ENCODE measurements around the gene ZNF532.
A peak's percentile ranks its signal among the peaks of the same experiment; 100 is the strongest.
"Not testable (repeated sequence)": the region's sequence is repeated elsewhere in the genome, so short reads cannot be mapped to it uniquely, and the experiment has no call there.

ZNF532 gene

DNA sequence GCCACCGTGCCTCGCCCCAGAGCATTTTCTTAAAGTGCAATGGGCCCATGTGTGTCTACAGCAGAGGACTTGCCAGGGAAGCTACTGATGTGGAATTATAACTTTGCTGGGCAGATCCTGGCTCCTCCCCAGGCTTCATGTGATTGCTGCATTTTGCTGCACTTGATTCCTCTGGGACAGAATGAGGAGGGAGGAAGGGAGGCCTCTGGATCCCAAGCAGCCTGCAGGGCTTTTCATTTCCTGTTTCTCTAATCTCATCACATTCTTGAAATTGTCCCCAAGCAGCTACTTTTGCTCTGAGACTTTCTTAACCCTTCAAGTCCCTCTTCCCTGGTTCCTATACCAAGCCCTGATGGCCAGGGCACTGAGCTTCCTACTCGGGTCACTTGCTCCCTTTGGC is 140.6 kb downstream of the ZNF532 start:
- DNase-seq (ENCODE audit: low read depth, low spot score) = peak; percentile 67

DNA sequence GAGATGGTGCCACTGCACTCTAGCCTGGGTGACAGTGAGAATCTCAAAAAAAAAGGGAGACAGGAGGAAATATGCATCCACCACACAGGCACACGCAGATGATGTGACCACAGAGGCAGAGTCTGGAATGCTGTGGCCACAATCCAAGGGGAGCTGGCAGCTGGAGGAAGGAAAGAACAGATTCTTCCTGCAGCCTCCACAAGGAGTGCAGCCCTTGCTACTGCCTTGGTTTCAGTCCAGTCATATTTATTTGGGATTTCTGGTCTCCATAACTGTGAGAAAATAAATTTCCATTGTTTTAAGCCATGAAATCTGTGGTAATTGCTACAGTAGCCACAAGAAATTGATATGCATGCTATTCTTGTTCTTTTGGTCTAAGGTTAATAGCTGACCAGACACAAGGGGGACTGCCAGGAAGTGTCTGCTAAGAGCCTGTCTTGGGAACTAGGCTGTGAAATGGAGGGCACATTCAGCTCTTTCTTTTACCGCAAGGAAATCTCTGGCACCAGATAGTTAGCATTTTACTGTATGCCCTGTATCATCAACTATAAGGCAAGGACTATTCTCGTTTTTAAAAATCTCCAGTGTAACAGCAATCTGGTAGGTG is 141.9 kb downstream of the ZNF532 start:
- peak; percentile 73 for DNase-seq (ENCODE audit: low read depth, low spot score)

DNA sequence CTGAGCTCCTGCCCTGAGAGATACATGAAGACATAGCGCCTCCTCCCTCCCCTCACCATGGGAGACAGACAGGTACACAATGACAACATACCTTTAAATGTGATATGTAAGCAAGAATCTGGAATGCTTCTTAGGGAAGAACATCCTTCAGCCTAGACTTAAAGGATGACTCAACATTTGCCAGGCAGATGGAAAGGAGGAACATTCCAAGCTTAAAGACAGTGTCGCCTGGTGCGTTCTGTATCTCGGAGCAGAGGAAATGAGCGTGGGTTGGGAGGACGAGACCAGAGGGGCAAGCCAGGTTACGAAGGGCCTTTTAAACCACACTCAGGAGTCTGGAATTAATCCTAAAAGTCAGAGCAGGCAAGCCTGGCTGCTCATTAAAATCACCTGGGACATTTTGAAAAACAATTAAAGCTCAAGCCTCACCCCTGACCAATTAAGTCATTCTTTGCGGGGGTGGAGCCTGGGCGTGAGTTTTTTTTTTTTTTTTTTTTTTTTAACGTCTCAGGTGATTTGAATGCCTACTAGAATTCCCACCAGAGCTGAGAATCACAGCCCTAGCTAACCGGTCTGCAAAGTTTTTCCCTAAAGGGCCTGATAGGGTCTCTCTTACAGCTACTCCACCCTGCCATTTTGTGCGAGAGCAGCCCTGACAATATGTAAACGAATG is 143.8 kb downstream of the ZNF532 start:
- DNase-seq (ENCODE audit: low read depth, low spot score) = peak; percentile 38

DNA sequence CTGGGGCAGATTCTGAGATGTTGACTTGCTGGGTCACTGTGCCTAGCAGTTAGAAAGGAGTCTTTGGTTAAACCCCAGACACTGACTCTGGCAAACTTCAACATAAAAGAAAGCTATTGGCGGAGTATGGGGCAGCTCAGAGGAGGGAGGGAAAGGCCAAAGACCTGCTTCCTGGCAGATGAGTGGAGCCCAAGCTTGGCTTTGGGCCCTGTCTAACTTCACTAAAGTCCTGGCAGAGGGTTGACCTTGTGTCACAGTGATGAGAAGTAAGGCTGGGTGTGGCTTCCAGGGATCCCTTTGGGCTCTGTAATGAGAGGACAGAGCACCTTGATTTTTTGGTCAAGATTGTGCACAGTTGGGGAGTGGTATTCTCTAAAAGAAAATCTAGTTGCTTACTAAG is 145.2 kb downstream of the ZNF532 start:
- DNase-seq (ENCODE audit: low read depth, low spot score) = no peak

DNA sequence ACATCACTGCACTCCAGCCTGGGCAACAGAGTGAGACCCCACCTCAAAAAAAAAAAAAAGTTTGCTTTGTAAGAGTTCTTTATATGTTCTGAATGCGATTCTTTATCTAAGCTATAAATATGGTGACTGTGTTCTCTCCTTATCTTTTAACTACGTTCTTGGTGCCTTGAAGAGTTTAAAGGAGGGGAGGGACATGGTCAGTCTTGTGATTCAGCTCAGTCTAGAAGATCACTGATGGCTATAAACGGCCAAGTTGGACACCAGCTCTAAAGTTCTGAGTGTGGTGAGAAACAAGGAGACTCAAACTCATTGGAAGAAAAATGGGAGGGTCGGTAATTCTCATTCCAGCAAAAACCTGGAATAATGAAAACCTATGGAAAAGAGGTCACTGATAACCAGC is 146.6 kb downstream of the ZNF532 start:
- no peak for DNase-seq (ENCODE audit: low read depth, low spot score)

DNA sequence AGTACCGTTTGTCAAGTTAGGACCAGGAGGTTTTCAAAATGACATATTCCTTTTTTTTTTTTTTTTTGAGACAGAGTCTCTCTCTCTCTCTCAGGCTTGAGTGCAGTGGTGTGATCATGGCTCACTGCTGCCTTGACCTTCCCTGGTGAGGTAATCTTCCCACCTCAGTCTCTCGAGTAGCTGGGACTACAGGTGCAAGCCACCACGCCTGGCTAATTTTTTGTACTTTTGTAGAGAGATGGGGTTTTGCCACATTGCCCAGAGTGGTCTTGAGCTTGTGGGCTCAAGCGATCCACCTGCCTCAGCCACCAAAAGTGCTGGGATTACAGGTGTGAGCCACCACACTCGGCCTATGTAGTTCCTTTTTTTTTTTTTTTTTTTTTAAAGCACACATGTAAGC is 147.1 kb downstream of the ZNF532 start:
- no peak for DNase-seq (ENCODE audit: low read depth, low spot score)

DNA sequence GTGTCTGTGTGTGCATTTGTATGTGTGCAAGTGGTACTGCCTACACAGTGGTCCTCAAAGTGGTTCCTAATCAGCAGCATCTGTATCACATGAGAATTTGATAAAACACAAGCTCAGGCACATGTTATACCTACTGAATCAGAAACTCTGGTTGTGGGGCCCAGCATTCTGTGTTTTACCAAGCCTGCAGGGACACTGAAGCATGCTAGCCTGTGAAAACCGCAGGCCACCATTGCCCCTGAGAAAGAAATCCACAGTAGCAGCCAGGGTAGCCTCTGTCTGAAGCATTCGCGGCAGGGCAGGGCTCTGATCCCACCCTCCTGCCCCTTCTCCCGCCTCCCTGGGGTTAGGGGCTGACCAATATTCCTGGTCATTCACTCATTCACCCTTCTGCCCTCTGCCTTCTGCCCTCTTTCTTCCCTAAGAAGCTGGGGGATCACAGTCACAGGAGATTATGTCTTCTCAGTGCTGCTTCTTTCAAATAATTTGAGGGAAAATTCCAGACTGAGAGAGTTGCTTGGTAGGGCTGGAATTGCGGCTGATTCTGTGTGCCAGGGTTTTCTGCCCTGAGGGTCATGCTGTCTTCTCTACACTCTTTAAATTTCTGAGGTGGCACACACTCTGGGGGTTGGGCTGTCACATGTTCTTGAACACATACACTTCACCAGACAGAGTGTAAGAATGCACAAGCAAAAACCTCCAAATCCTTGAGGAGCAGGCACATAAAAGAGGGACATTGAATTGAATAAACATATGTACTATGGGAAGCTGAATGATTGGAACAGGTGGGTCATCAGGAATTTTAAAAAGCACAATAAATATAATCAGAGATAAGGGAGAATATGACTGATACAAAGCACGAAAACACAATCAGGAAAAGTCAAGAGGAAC is 148.4 kb downstream of the ZNF532 start:
- DNase-seq (ENCODE audit: low read depth, low spot score) = no peak

DNA sequence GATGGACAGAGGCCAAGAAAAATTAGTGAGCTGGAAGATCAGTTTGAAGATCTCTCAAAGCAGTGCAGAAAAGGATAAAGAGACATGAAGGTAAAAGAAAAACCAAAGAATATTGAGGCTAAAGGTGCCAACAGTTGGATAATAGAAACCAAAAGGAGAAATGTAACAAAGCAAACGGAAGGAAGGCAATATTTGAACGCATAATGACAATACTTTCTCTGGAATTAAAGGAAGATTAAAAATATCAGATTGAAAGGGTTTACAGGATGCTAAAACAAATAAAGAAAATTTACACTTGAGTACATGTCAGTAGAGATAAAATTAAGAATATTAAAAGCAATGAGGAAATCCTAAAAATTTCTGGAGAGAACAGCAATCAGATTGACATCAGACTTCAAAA is 149.1 kb downstream of the ZNF532 start:
- DNase-seq (ENCODE audit: low read depth, low spot score) = no peak

DNA sequence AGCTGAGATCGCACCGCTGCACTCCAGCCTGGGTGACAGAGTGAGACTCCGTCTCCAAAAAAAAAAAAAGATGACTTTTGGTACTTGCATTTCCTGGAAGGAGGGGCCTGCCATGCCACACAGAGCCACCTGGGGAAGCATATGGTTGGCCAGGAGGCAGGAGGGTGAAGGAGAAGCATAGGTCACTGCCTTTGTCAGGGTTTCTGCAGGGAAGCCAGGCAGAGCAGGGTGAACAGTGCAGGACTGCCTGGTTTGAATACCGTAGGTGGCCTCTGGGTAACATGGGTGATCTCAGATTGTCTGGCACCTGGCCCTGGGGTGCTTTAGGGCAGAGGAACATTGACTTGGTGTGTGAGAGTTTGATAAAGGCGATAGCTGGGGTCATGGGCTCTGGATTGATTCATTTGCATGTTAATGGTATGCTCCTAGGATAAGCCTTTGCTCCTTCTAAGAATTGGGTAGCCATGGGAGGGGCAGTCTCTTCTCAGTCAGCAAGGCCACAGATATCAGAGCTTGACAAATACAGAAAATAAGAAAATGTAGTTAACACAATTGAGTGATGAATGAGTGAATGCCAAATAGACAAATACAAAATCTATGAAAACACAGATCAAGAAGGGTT is 151.0 kb downstream of the ZNF532 start:
- DNase-seq (ENCODE audit: low read depth, low spot score) = no peak

DNA sequence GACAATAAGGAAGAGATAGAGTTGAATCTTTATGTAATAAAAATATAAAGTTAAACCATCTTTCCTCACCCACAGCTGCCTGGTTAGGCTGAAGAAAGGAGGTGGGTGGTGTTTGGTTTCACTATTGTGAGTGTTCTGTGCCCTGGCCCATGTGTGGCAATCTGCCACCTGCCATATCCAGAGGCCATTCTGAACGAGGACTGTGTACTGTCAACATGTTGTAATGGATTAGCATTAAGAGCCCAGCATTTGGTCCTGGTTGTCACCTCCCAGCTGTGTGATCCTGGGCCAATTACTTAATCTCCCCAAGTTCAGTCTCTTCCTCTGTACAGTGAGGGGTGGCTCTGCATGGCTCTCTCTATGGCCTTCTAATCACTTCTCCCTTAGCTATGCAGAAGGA is 156.8 kb downstream of the ZNF532 start:
- DNase-seq (ENCODE audit: low read depth, low spot score) = no peak

DNA sequence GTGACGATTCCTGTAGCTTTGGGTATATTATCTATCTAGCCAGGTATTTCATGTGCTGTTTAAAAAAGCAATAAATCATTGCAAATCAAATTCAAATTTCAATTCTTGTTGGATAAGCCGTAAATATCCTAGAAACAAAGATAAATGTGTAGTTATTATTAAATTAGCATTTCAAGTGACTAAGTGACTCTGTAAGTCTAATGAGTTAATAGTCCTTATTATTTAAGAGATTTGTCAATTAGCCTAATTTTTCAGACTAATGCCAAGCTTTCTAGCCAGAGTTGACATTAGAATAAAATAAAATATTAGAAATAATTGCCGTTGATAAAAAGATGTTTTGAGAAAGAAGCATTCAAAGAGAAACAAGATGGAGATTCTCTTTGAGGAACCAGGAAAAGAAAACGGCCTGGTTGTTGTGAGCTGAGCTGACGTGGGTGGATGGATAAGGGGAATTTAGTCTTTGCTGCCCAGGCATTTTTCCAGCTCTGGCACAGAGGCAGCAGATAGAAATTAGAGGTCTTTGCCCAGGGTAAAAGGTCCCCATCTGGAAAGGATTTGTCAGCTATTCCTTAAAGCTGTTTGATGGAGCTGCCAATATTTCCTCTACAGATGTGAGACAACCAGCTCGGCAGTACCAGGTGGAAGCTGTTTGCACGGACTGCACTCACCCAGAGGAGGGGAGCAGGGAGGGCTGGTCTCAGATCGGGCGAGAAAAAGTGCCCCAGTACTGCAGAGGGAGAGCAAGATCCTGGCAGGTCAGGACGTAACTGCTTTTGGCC is 157.7 kb downstream of the ZNF532 start:
- peak; percentile 62 for DNase-seq (ENCODE audit: low read depth, low spot score)

DNA sequence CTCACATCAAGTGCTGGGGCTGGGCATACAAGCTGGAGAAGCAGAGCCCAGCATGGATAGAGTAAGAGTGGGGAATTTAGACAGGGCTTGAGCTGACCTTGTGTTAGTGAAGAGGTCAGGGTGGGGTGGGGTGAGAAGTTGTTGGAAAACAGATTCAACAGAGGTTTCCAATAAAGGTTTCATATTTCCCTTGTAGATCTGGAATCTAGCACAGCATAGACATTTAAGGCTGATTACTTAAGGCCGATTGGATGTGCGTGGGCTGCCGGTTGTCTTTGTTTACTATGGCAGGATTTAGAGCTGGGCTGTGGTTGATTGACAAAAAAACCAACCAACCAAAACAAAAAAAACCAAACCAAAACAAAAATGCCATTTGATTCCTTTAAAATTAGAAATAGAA is 160.2 kb downstream of the ZNF532 start:
- peak; percentile 66 for DNase-seq (ENCODE audit: low read depth, low spot score)

DNA sequence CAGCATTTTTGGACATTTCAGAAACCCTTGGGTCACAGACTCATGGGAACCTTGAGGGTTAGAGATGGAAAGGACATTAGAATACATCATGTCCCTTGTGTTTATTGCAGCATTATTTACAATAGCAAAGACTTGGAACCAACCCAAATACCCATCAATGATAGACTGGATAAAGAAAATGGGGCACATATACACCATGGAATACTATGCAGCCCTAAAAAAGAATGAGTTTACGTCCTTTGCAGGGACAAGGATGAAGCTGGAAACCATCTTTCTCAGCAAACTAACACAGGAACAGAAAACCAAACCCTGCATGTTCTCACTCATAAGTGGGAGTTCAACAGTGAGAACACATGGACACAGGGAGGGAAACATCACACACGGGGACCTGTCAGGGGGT is 160.9 kb downstream of the ZNF532 start:
- DNase-seq (ENCODE audit: low read depth, low spot score) = not testable (repeated sequence)

DNA sequence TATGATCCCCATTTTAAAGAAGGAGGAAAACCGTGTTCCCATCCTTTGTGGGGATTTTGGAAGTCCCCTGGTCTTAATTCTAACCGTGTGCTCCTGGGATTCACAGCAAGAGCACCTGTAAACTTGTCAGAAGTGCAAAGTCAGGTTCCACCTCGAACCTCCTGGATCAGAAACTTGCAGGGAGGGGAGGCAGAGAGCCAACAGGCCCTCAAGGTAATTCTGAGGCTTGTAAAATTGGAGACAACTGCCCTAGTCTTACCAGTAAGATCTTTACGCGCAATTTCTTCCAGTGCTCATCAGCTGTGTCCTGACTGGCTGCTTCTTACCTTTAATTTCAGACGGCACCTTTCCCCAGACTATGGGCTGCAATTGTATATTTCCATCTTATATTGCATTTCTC is 161.7 kb downstream of the ZNF532 start:
- DNase-seq (ENCODE audit: low read depth, low spot score) = no peak

DNA sequence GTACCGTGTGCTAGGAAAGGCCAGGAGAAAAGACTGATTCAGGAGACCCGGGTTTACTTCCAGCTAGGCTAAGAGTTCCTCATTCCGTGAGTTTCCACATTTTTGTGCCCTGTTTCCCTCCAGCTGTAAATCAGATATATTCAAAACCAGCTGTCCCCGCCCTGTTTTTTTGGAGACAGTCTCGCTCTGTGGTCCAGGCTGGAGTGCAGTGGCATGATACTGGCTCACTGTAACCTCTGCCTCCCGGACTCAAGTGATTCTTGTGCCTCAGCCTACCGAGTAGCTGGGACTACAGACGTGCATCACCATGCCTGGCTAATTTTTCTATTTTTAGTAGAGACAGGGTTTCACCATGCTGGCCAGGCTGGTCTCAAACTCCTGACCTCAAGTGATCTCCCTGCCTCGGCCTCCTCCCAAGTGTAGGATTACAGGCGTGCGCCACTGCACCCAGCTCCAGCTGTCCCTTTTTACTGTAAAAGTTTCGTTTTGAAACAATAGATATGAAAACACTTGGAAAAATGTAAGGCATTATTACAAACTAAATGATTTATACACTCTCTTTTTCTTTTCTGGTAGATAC is 162.2 kb downstream of the ZNF532 start:
- DNase-seq (ENCODE audit: low read depth, low spot score) = no peak

DNA sequence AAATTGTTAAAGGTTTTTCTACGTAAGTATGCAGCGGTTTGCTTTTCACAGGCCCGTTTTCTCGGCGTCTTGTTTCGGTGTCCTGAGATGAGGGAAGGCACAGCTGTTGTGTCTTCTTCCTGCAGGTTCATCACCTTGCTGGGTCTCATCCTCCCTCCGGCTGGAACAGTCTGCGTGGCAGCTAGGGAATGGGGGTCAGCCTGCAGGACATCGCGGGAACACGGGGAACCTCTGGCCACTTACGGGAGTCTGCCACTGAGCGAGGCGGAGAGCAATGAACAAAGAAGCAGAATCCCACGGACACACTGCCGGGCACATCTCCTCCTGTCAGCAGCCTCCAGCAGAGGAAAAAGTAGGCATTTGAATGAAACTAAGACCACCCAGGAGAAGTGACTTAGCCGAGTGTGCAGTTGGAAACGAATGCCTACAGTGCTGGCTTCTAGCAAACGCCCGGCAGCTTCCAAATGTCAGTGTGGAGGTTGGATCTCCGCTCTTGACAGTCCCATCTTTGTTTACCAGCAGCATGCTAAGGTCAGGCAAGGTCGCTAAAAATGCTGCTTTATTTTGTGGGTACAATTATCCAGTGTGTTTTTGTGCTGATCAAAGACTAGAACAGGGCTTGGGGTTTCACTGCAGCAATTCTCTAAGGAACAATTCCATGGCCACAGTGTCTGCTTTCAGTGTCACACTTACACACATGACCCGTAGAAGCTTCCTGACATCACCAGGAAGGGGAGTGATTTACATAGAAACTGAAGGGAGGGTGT is 165.2 kb downstream of the ZNF532 start:
- no peak for DNase-seq (ENCODE audit: low read depth, low spot score)

DNA sequence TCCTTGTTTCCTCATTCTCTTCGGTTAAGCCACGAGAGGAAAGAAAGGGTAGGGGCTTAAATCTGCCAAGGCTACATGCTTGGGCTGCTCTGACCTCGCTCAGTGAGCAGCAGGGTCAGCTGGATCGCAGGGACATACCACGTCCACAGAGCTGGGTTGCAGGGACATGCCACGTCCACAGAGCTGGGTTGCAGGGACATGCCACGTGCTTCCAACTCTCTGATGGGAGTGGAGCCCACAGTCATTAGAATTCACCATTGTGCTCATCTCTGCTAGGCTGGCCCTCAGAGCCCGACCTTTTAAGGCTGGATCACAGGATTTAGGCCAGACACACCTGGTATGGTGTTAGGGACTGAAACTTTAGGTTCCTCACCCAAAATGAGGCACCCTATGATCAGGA is 167.6 kb downstream of the ZNF532 start:
- DNase-seq (ENCODE audit: low read depth, low spot score) = no peak

DNA sequence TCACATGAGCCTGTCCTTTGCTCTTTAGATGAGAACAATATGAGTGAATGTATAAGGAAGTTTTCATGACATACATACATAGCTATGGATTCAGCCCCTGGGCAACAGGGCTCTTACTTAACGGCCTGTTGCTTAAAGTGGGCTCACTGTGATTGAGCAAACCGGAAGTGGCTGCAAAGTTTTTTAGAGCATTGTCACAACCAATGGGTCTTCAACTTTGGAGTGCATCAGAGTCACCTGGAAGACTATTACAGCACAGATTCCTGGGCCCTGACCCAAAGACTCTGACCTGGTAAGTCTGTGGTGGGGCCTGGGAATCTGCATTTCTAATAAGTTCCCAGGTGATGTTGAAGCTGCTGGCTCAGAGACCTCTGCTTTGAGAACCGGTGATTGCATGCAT is 168.7 kb downstream of the ZNF532 start:
- DNase-seq (ENCODE audit: low read depth, low spot score) = no peak

DNA sequence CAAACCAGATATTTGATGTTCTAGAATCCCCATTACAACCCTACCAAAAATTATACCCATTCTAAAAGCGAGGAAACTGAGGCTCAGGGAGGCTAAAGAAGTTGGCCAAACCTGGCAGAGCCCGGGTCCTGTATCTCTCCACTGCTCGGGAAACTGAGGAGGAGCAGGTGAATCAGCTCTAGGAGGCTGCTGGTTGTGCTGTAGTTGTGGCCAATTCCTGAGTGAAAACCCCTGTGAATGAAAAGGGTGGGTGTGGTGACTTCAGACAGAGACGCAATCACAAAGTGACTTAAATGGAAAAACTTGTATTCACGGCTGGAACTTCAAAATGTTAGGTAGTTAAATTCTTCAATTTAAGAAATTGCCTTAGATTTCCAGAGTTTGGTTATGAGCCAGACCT is 169.3 kb downstream of the ZNF532 start:
- DNase-seq (ENCODE audit: low read depth, low spot score) = no peak

DNA sequence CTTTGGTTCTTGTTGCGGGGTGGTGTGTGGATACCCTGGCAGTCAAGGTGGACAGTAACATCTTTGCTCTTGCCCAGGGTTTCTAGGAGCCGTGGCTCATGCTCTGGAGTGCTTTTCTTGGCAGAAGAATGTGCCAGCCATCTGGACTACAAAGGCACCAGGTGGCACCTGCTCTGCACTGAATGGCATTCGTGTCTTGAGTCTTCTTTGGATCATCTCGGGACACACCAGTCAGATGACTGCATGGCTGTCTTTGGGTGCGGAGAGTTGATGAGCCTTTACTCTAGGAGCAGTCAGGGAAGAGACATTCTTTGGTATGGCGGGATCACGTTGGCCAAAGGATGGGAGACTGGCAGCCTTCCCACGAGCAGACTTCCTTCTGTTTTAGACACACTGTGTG is 170.9 kb downstream of the ZNF532 start:
- DNase-seq (ENCODE audit: low read depth, low spot score) = no peak

Data from astrocyte of the hippocampus (primary cell).